Mesothelial cell of epicardium (in vitro differentiated cells): ENCODE data around the gene PPARGC1A. TPM values are rescaled to one million over a fixed set of nuclear protein-coding genes. Genes with fewer than 3 reads are reported as not detected.

Experiments
- DNase-seq, 2 experiments: peaks; one replicate each; pipeline ENCODE4 v3.0.0; 2021; ENCODE audit warnings: low spot score in 2 of 2; ENCODE audit not compliant: unreplicated experiment in 2 of 2
- H3K27ac Mint-ChIP-seq: 2 replicates; pipeline ENCODE4 v1.8.0; 2021; ENCODE audit warnings: mixed read lengths
- H3K27me3 Mint-ChIP-seq: 2 replicates; pipeline ENCODE4 v1.8.0; 2021; ENCODE audit warnings: low read depth, mixed read lengths
- H3K36me3 Mint-ChIP-seq: 2 replicates; pipeline ENCODE4 v1.8.0; 2021; ENCODE audit warnings: mixed read lengths
- H3K4me1 Mint-ChIP-seq: 2 replicates; pipeline ENCODE4 v1.8.0; 2021; ENCODE audit warnings: mixed read lengths
- H3K4me3 Mint-ChIP-seq: 2 replicates; pipeline ENCODE4 v1.8.0; 2021; ENCODE audit warnings: mild to moderate bottlenecking, moderate library complexity, mixed read lengths
- H3K9me3 Mint-ChIP-seq: 2 replicates; pipeline ENCODE4 v1.8.0; 2021; ENCODE audit warnings: mixed read lengths
- total RNA-seq: library from RNA; stranded (reverse); gene quantifications from 3 replicates; pipeline ENCODE4 v1.2.1, GENCODE V29; 2021
- TF ChIP-seq, protein P1 (sequence below): fragments of 200-600 bp; sonication (generic); IDR thresholded peaks from one replicate; pipeline ENCODE4 v1.5.0; 2021; ENCODE audit warnings: antibody characterized with exemption; ENCODE audit not compliant: unreplicated experiment

Gene PPARGC1A
- total RNA-seq, 1 donor from 2014 or later = 3.7 TPM

DNA sequence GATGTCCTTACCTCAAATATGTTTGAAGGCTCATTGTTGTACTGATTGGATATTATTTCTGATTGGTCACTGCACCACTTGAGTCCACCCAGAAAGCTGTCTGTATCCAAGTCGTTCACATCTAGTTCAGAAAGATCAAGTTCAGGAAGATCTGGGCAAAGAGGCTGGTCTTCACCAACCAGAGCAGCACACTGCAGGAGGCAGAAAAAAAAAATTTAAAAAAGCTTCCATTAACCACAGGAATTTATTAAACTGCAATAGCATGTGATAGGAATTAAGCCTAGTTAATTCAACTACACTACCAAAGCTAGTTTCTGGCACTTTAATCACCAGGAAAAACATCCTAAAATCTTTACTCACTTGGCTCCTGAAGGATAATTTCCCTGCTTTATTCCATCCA is 5.1 kb downstream of the PPARGC1A start:
- H3K36me3 Mint-ChIP-seq = no peaks in the 10 kb centered on the region
- no peaks in the 10 kb centered on the region for H3K9me3 Mint-ChIP-seq
- H3K27ac Mint-ChIP-seq = no peak overlapping the region
- TF ChIP-seq, protein P1, sequence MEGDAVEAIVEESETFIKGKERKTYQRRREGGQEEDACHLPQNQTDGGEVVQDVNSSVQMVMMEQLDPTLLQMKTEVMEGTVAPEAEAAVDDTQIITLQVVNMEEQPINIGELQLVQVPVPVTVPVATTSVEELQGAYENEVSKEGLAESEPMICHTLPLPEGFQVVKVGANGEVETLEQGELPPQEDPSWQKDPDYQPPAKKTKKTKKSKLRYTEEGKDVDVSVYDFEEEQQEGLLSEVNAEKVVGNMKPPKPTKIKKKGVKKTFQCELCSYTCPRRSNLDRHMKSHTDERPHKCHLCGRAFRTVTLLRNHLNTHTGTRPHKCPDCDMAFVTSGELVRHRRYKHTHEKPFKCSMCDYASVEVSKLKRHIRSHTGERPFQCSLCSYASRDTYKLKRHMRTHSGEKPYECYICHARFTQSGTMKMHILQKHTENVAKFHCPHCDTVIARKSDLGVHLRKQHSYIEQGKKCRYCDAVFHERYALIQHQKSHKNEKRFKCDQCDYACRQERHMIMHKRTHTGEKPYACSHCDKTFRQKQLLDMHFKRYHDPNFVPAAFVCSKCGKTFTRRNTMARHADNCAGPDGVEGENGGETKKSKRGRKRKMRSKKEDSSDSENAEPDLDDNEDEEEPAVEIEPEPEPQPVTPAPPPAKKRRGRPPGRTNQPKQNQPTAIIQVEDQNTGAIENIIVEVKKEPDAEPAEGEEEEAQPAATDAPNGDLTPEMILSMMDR = no peak
- peaks cover 32% of the 10 kb centered on the region for H3K4me1 Mint-ChIP-seq
- H3K27me3 Mint-ChIP-seq = peaks cover 54% of the 10 kb centered on the region
- DNase-seq = no peak
- no peak overlapping the region for H3K4me3 Mint-ChIP-seq

DNA sequence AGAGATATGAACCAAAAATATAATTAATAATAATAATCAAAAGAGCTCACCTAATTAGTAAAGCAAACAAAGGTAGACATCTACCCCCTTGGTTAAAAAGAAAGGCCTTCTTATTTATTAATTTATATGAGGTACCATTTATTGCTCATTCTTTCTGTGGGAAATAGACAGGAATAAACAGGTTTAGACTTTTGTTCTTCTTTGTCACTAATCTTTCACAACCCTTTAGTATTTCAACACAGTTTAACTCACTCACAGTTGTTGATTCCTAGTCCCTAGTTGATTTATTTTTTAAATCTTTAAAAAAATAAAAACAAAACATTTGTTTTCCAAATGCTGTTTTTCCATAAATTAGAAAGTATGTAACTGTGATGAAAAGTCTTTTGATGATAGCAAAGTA is 5.6 kb downstream of the PPARGC1A start:
- H3K4me3 Mint-ChIP-seq = no peak overlapping the region
- H3K27me3 Mint-ChIP-seq = peaks cover 58% of the 10 kb centered on the region
- H3K36me3 Mint-ChIP-seq = no peaks in the 10 kb centered on the region
- peaks cover 33% of the 10 kb centered on the region for H3K4me1 Mint-ChIP-seq
- TF ChIP-seq, protein P1 = no peak
- H3K9me3 Mint-ChIP-seq = no peaks in the 10 kb centered on the region
- DNase-seq = no peak
- no peak overlapping the region for H3K27ac Mint-ChIP-seq

DNA sequence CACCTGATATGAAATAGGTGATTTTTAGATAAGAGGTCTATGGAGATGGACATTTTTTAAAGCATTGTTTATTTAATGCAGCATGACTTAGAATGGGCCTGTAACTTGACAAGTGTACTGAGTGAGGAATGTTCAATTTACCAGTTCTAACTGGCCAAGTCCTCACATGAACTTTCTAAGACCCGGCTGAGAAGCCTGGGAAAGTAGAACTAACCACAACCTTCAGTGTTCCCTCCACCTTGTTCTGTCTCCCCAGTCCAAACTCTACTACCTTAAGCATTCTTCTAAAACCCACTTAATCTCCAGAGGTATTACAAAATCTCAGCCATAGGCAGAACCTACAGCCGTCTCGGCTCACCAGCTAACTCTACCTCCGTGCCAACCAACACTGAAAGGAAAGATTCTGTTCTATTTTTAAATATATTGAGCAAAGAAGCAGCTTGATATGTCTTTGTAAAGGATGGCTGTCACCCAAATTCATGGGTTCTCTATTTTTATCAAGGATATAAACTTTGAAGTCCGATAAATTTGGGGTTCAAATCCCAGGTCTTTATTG is 6.8 kb downstream of the PPARGC1A start:
- H3K27me3 Mint-ChIP-seq = peaks cover 60% of the 10 kb centered on the region
- no peaks in the 10 kb centered on the region for H3K9me3 Mint-ChIP-seq
- no peaks in the 10 kb centered on the region for H3K36me3 Mint-ChIP-seq
- no peak overlapping the region for H3K4me3 Mint-ChIP-seq
- H3K27ac Mint-ChIP-seq = no peak overlapping the region
- TF ChIP-seq, protein P1 = no peak
- DNase-seq = no peak
- H3K4me1 Mint-ChIP-seq = peaks cover 33% of the 10 kb centered on the region

DNA sequence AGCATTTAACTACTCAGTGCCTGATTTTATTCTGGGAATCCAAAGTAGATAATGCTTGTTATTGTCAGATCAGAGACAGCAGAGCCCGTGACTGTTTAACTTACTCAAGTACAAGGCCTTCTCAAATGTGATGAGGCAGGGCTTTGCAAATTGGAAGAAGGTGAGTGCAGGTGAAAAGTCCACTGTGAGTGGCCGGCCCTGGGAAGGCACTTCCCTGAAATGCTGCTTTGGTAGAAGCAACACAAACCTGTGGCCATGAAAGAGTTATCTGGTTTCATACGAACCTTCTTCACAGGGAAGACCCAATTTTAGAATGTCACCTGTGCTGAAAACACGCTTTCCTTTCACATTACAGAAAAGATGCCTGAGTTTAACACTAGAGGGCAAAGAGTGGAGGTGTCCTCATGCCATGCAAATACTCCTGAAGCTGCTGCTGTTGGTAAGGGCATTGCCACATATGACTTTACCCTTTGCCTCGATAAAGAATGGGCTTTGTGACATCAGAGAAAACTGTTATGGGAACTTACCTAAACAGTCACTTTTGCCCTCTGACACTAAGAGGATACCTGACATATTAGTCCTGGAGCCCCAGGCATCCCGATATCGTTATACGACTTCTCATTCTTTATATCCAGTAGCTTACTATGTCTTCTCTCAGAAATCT is 8.0 kb downstream of the PPARGC1A start:
- no peaks in the 10 kb centered on the region for H3K9me3 Mint-ChIP-seq
- peaks cover 65% of the 10 kb centered on the region for H3K27me3 Mint-ChIP-seq
- peaks cover 39% of the 10 kb centered on the region for H3K4me1 Mint-ChIP-seq
- H3K36me3 Mint-ChIP-seq = no peaks in the 10 kb centered on the region
- no peak overlapping the region for H3K27ac Mint-ChIP-seq
- DNase-seq = no peak
- TF ChIP-seq, protein P1 = no peak
- no peak overlapping the region for H3K4me3 Mint-ChIP-seq

DNA sequence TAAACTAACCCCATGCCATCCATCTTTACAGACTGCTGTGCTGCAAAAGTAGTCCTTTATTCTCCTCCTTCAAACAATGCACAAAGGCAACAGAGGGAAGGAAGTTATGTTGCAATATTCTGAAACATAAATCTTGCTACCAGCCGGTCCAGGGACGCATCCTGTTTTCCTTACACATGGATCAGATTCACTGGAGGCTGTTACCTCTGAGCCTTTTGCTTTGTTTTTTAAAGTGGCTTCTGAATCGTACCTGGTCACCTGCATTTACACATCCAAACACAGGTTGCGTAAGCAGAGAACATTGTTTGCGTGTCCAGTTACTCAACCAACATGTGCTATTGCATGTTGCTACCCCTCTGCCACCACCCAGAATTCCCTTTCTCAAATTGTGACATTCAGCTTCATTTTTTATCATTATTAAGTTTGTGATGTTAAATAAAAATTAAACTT is 8.8 kb downstream of the PPARGC1A start:
- Mint-ChIP-seq H3K36me3 (no peaks in the 10 kb centered on the region), H3K27me3 (peaks cover 66% of the 10 kb centered on the region), H3K4me1 (peaks cover 46% of the 10 kb centered on the region), H3K9me3 (no peaks in the 10 kb centered on the region), H3K4me3 (no peak overlapping the region), H3K27ac (no peak overlapping the region)
- TF ChIP-seq, protein P1 = no peak
- no peak for DNase-seq
